PFSK-1 (cell line): ENCODE measurements around the gene RPRD1B.

Experiments
- POLR2AphosphoS5 ChIP-seq: IDR thresholded peaks from 2 replicates; pipeline ENCODE4 v1.6.1; 2012; ENCODE audit warnings: low read depth, mild to moderate bottlenecking, control low read depth, low read length, moderate library complexity
- SIN3A ChIP-seq: IDR thresholded peaks from 2 replicates; pipeline ENCODE4 v1.6.1; 2012; ENCODE audit warnings: mild to moderate bottlenecking, low read length, moderate library complexity, borderline replicate concordance; ENCODE audit not compliant: insufficient read depth
- TAF1 ChIP-seq: IDR thresholded peaks from 2 replicates; pipeline ENCODE4 v1.6.1; 2012; ENCODE audit warnings: low read length, control low read depth, borderline replicate concordance; ENCODE audit not compliant: insufficient read depth

DNA sequence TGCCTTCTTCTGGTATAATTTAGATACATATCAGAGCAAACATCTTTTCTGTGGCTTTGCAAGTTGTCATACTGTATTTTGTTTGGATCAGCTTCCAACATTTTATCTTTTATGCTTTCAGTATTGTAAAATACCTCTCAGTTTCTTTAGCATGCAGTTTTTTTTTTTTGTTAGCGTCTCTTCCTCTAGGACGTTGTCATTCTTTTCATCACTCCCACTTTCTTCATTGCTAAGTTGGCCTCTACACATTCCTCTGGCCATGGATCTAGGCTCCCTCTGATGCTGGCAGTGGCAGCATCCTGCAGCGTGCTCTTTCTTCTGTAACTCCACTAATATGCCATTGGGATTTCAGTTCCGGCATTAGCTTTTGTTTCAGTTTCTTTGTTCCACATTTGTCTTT is 21.7 kb downstream of the RPRD1B start:
- TF ChIP-seq POLR2AphosphoS5 (no peak), SIN3A (no peak), TAF1 (no peak)
